HG02870 (cell line): Measurements from ENCODE around the gene TELO2.
"Not testable (repeated sequence)": the region's sequence is repeated elsewhere in the genome, so short reads cannot be mapped to it uniquely, and the experiment has no call there.

Experiments used
- ATAC-seq: cut with Tn5 transposase; IDR thresholded peaks from one replicate; pipeline ENCODE4 v1.9.1; 2021; ENCODE audit warnings: mild to moderate bottlenecking, moderate library complexity; ENCODE audit not compliant: unreplicated experiment

TELO2 gene

DNA sequence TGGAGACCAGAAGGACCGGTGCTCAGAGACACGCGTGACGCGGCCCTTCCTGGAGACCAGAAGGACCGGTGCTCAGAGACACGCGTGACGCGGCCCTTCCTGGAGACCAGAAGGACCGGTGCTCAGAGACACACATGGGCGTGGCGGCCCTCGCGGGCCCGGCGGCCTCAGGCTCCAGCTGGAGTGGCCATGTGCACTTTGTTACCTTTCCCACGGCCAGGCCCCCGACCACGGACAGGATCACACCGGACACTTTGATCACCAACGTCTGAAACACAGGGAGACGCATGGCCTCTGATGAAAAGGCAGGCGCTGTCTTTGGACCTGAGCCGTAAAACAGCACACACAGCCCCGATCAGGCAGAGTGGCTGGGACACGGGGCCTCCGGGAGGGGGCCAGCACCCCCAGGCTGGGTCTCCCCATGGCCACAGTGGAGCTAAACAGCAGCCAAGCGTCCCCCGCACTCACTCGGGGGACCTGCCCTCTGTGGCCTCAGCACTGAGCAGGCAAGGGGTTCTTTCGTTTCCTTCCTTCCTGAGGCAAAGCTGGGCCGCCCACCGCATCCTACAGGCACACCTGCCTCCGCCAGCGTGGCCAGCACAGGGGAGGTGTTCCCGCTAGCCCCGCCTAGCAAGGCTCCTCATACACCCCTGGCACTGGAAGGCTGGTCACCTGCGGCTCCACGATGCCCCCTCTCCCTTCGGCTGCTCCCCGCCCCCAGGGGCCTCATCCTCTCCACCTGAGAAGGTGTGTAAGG is 35.5 kb upstream of the TELO2 start:
- no peak for ATAC-seq

DNA sequence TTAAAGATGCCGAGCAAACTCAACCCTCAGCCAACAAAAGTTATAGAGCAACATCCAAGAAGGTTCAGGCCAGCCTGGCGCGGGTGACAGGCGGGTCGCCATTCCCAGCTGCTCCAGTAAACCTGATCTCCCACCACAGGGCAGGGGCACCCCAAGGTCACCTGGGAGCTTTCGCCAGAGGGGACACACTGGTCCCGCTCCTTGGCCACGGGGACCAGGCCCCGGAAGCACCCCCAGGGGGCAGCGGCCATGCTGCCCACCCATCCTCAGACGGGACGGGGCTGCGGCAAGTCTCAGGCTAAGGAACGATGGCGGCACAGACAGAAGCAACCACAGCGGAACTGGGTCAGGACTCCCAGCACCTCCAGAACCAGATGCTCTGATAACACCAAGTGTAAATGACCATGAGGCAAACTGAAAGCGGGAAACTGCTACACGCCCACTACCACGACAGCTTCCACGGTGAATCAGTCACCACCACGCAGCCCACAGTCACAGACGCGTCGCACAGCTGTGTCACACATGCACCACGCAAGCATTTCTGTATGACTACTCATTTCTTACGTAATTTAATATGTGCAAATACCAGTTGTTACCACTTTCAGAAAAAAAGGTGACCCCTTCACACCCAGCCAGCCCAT is 34.7 kb upstream of the TELO2 start:
- ATAC-seq, result no peak

DNA sequence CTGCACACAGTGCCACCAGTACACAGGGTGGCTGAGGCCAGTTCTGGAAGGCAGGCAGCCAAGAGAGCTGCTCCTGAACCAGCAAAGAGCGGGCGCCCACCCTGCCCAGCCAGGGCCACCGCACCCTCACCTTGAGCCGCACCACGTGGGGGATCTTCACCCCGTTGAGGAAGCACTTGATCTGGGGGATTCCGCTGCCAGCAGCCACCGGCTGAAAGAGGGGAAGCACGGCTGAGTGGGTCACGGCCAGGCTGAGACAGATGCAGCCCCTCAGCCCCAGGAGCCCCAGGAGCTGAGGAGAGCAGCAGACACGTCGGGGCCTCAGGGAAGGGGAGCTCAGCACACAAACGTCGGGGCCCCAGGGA is 34.2 kb upstream of the TELO2 start:
- ATAC-seq, result no peak

DNA sequence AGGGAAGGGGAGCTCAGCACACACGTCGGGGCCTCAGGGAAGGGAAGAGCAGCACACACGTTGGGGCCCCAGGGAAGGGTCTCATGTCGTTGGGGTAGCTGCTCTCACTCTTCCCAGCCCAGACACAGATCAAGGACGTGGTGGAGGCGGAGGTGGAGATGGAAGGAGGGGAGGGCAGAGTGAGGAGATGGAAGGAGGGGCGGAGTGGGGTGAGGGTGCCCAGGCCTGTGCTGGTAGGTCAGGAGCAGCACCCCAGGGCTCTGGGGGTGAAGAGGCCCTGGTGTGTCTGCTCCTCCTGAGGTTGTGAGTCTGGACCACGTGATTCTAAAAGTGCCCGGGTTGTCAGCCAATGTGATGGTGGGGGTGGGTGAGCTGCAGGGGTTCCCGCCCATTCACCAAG is 33.2 kb upstream of the TELO2 start:
- no peak for ATAC-seq

DNA sequence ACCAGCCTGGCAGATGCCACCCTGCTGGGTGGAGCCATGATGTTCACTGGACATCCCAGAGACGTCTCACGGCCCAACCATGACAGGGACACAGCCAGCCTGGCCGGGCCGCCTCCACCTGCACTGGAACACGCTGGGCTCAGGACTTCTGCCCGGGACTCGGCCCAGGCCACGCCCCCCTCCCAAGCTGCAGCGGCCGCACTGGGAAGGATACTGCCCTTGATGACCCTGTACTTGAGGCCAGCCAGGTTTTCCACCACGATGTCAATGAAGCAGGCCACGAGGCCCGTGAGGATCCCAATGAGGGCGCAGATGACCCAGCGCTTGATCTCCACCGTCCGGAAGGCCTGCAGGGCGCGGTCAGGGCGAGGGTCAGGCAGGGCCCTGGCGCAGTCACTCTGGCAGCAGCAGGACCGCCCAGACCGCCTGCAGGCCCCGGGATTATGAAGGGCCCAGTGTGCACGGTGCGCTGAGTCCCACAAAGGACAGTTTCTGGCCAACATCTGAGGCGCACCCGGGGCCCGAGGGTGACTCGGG is 32.5 kb upstream of the TELO2 start:
- no peak for ATAC-seq

DNA sequence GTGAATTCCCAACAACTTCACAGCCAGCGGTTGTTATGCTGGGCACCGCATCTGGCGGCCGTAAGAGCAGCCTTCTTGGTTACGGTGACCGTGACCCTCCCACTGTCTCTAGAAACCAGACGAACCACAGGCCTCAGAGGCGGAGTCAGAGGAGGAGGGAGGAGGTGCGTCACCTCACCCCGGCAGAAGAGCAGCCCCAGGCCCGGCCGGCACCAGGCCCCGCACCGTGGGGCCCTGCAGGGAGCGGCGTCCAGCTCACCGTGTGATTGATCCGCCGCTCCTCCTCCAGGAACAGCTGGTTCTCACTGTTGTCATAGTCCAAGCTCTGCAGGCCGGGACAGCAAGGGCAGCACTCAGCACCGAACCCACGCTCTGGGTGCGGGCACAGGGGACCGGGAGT is 32.0 kb upstream of the TELO2 start:
- ATAC-seq, result no peak

DNA sequence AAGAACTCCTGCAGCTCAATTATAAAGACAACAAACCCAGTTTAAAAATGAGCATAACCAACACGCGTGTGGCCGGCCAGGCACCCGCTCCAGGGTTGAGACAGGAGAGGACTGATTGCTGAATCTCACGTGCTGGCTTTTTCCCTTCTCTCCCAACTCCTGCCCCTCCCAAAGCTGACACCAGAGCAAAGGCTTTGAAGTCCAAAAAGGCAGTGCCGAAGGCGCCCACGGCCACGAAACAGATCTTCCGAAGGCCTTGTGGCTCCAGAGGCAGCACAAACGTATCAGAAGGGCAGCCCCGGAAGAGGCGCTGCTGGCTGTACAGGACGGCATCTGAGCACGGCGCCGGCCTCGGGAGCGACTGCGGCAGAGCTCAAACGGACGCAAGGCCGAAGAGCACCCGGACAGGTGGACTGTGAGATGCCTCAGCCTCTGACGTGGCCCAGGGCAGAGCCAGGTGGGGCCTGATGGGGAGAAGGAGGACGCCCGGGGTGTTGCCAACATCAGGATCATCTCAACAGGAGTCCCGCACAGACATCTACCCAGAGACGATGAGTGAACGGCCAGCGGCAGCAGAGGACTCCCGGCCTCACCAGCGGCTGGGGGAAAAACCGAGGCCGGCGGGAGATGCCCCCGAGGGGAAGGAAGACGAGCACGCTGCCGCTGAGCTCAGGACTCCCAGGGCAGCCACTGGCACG is 28.8 kb upstream of the TELO2 start:
- ATAC-seq, result no peak

DNA sequence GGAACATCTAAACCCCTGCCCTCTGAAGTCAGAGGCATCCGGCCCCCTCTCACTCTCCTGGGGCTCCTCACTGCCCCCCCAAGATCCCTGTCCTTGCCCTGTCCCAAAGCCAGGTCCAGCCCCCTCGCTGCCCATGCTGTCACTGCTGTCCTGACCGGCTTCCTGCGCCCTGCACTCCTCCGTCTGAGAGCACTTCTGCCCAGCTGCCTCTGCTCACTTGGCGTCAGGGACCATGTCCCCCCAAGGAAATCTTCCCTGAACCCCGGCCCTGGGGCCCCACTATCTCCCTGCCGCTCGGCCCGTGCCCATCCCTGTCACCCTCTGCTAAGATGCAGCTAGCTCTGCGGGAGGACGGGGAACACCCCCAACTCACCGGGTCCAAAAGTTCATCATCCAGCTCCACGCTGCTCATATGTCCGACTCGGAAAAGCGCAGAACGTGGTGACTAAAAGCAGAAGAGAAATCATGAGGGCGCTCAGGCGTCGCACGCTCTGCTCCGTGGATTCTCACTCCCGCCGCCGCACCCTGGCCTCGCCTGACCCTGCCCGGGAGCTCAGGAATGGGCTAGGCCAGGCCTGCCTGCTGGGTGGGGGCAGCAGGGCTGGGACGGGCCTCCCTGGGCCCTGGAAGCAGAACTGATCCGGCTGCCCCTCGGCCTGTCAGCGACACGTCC is 28.1 kb upstream of the TELO2 start:
- ATAC-seq, result no peak

DNA sequence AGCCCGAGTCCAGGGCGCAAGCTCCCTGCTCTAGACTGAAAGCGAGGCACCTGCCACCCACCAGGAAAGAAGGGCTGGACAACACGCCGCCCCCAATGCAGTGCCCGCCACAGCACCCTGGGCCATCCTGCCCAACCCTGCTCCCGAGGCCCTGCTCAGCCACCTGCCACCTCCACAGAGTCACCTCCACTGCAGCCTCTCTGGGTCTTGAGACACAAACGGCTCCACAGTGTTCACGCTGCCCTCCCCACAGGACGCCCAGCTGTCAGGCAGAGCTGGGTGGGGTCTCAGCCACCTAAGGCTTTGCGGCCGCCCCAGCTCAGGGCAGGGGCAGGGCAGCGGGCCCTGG is 27.6 kb upstream of the TELO2 start:
- no peak for ATAC-seq

DNA sequence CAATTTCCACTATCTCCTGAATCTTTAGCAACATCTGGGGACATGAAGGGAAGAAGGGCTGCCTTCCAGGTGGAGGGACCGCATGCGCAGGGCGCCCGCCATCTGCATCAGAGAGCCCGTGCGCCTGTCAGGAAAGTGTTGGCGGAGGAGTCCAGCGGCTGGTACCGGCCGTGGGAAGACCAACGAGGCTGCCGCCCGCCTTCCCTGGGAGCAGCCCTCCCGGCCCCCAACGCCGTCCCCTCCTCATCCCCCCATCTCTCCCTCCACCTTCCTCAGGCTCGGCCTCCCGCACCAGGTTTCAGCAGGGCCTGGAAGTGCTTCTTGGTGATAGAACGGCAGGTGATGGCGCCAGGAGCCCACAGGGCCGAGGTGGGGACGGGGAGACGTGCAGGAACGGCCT is 27.1 kb upstream of the TELO2 start:
- no peak for ATAC-seq

DNA sequence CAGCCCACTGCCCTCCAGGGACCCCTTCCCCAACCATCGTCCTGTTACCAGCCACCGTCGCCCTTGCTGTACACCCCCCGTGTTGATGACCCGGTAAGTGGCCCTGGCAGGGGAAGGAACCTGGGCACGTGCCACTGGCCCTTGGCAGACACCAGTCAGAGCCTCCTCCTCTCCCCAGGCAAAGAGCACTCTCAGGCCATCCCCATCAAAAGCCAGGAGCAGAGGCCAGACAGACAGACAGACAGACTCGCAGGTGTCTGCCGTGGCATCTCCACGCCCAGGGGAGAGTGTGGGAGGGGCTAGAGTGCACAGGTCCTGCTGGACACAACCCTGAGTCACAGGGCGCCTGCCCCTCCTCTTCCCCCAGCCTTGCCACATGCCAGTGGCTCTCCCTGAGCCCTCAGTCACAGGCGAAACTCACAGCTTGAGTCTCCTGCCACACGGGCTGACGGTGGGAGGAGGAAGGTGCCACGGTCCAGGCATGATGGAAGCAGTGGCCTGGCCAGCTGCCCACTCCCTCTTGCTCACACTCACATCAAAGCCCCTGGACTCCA is 26.1 kb upstream of the TELO2 start:
- no peak for ATAC-seq

DNA sequence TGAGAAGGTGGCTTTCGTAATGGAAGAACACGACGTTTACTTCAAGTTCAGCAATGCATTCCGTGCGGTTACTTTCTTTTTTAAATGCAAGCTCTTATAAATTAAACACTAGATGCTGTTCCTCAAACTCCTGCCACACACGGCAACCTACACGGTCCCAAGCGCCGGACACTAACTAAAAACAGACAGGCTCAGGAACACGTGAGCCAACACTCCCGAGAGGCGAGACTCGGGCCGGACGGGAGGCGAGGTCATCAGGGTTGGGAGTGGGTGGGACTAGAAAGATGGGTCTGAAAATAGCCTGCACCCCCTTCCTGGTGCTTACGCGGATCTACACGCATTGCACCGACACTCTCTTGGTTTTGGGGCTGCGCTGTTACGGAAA is 24.7 kb upstream of the TELO2 start:
- ATAC-seq, result no peak

DNA sequence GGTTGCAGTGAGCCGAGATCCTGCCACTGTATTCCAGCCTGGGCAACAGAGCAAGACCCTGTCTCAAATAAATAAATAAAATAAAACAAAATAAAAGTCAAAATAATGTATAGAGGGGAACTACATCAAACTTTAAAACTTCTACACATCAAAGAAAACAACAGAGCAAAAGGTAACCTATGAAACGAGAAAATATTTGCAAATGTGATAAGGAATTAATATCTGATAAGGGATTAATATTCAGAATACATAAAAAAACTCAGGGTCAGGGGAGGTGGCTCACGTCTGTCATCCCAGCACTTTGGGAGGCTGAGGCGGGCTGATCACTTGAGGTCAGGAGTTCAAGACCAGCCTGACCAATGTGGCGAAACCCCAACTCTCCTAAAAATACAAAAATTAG is 24.0 kb upstream of the TELO2 start:
- not testable (repeated sequence) for ATAC-seq

DNA sequence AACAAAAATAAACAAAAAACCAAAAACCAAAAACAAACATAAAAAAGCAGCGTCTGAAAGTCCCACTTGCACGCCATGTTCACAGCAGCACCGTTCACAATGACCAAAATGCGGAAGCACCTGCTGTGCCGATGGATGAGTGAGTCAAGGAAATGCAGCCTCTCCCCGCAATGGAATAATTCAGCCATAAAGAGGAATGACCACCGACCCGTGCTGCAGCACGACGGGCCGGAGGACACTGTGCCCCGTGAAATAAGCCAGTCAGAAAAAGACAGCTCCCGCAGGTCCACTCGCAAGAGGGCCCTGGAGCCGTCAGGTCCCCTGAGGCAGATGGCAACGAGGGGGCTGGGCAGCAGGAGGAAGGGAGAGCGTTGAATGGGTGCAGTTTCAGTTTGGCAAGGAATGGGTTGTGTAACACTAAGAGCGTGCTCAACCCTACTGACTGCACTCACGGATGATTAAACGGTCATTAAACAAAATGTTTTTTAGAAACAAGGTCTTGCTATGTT is 23.4 kb upstream of the TELO2 start:
- ATAC-seq, result no peak

DNA sequence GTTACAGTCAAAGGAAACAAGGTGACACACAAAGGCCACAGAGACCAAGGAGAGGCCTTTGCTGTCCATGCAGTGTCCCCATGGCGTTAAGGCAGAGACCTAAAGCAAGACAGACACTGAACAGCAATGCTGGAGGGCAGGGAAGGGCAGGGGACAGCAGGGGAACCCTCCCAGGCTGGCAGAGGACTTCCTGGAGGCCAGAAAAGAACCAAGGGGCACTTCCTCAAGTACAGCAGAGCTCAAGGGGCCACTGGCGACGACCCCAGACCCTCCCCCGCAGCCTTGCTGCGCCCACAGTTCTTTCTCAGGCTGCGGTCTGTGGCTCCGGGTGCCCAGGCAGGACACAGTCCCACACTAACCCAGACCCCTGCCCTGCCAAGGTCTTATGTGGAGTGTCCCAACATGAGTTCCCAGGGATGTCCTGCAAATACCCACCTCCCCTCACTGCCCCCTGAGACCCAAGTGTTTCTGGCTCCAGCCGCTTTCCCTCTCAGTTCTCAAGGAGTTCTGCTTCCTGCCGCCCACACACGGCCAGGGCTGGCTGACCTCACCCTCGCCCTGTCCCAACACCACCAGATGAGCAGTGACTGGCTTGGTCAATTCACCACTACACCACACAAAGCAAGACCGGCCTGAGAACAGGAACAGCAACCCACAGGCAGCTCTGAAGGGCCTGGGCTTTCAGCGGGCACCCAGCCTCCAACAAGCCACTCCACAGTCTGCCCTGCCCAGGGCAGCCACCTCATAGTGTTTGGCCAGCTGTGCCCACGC is 22.5 kb upstream of the TELO2 start:
- no peak for ATAC-seq

DNA sequence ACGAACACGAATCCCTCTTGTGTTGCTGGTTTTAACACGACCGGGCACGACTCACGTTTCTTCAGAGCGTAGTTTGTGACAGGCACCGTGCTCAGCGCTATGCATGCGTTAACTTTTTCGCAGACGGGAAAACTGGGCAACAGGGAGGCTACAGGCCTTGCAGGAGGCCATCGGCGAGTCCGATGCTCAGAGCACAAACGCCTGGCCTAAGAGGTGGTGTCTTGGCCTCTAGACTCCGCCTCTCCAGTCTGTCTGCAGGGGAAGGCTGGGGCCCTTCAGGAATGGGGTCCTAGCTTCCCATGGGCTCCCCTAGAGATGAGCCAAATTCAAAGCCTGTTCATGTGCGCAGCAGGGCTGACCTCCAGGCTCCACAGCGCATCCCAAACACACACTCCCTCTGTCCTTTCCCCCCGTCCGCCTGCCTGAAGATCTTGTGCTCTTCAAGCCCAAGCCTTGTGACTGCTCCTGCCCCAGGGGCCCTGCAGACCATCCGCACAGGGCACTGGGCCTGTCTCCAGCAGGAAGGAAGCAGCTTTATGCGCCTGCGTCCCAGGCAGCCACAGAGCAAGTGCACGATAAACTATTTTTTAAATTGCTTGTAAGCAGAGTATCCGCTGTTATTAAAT is 21.5 kb upstream of the TELO2 start:
- no peak for ATAC-seq

DNA sequence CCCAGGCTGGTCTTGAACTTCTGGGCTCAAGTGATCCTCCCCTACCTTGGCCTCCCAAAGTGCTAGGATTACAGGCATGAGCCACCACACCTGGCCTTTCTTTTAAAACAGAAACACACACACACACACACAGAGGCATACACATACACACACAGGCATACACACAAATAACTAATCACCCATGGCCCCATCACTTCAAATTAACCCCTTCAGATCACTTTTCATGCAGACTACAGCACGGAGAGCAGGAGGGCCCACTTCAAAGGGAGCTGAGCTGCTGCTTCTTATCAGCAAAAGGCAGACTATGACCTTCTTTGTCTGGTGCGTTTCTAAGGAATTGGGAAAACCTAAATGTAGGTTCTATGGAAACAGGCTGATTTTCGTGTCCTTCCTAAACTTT is 20.2 kb upstream of the TELO2 start:
- ATAC-seq, result no peak

DNA sequence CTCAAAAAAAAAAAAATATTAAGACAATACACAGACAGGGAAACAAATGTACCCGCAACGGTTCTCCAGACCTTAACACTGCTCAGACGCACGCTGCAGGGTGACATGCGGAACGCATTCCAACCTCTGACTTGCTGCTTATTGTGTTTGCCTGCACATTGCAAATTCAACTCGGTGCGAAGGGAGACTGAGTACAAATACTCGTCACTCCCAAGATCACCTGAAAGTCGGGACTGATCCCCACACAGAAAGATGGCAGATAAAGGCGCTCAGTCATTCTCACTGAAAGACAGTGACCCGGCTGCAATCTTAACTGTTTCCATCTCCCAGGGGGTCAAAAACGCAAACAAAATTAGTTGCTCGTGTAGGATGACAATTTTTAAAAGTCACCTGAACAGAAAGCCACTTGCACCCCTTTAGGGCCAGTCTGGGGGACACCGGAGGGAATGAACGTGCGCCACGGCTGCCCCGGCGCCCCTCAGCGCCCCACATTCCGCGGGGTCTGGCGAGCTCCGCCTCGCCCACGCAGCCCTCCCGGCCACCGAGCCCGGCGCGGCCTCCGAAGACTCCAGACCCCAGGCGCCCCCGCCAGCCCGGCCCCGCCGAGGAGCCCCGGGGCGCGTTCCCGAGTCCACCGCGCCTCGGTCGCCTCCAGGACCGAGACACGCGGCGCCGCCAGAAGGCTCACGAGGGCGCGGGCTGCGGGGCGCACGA is 18.9 kb upstream of the TELO2 start:
- no peak for ATAC-seq
